GM12872 (cell line): ENCODE measurements around the gene PCAT6.

Experiments
- CTCF ChIP-seq: IDR thresholded peaks from 3 replicates; pipeline ENCODE4 v1.5.1; 2011; ENCODE audit warnings: low read depth, mild to moderate bottlenecking, low read length, moderate library complexity; ENCODE audit not compliant: insufficient read depth

The PCAT6 gene

GRCh38 chr1:202802034-202802433, 8.7 kb upstream of the PCAT6 start:
- TF ChIP-seq CTCF = no peak

GRCh38 chr1:202802998-202803932, 7.5 kb upstream of the PCAT6 start:
- no peak for TF ChIP-seq CTCF

- TF ChIP-seq CTCF = no peak
Observed at GRCh38 chr1:202804126-202804525, 6.6 kb upstream of the PCAT6 start.

- no peak for TF ChIP-seq CTCF
Observed at GRCh38 chr1:202805886-202806844, 4.6 kb upstream of the PCAT6 start.

- TF ChIP-seq CTCF = no peak
Observed at GRCh38 chr1:202806845-202807450, 3.8 kb upstream of the PCAT6 start.

GRCh38 chr1:202807451-202807925, 3.3 kb upstream of the PCAT6 start:
- TF ChIP-seq CTCF = no peak
